MCF 10A (cell line): Measurements from ENCODE around the gene TBX5. TPM values are rescaled to one million over a fixed set of nuclear protein-coding genes. Genes with fewer than 3 reads are reported as not detected.

Source experiments
- BruUV-seq: library from RNA; stranded (reverse); fragments of 400-500 nt; replicated peaks from 2 replicates; lab custom pipeline; 2021; lab: Mats Ljungman, UMichigan
- CTCF ChIA-PET: fragments of 300-600 bp; sonication (Branson Sonifier 250); formaldehyde crosslinking; extraction: SDS; loops from one replicate; lab custom pipeline; 2021; ENCODE audit warnings: antibody characterized with exemption, inconsistent platforms; lab: Yijun Ruan, JAX
- POLR2A ChIA-PET: fragments of 300-600, 350-650 bp; sonication (Branson Sonifier 250); formaldehyde crosslinking; extraction: SDS; loops from one replicate; lab custom pipeline; 2020; ENCODE audit warnings: antibody characterized with exemption, inconsistent platforms; lab: Yijun Ruan, JAX
- DNase-seq: peaks from one replicate; pipeline ENCODE4 v3.0.0-alpha.2; 2018; ENCODE audit not compliant: unreplicated experiment
- H3K27ac Mint-ChIP-seq: one replicate; pipeline ENCODE4 v1.8.0; 2022; ENCODE audit warnings: mild to moderate bottlenecking, low read depth, mixed read lengths; ENCODE audit not compliant: unreplicated experiment
- H3K27me3 Mint-ChIP-seq: one replicate; pipeline ENCODE4 v1.8.0; 2022; ENCODE audit warnings: mixed read lengths; ENCODE audit not compliant: insufficient read depth, unreplicated experiment
- H3K36me3 Mint-ChIP-seq: one replicate; pipeline ENCODE4 v1.8.0; 2022; ENCODE audit warnings: mild to moderate bottlenecking, moderate library complexity, mixed read lengths; ENCODE audit not compliant: insufficient read depth, unreplicated experiment
- H3K4me1 Mint-ChIP-seq: one replicate; pipeline ENCODE4 v1.8.0; 2022; ENCODE audit warnings: mixed read lengths; ENCODE audit not compliant: insufficient read depth, unreplicated experiment
- H3K4me3 Mint-ChIP-seq: one replicate; pipeline ENCODE4 v1.8.0; 2022; ENCODE audit warnings: mild to moderate bottlenecking, moderate library complexity, mixed read lengths; ENCODE audit not compliant: unreplicated experiment
- H3K9me3 Mint-ChIP-seq: one replicate; pipeline ENCODE4 v1.8.0; 2022; ENCODE audit warnings: mixed read lengths; ENCODE audit not compliant: unreplicated experiment
- intact Hi-C: fragments of 100-400 bp; cut with micrococcal nuclease; formaldehyde crosslinking; loops from 2 replicates; pipeline ENCODE4 v1.14.1; 2022
- total RNA-seq: library from RNA; stranded (reverse); gene quantifications from 2 replicates; pipeline ENCODE4 v1.2.3, GENCODE V29; 2022
- TF ChIP-seq, protein P1 (sequence below): fragments of 200-600 bp; IDR thresholded peaks from one replicate; pipeline ENCODE4 v1.8.0; 2022; ENCODE audit warnings: antibody characterized with exemption, mild to moderate bottlenecking; ENCODE audit not compliant: unreplicated experiment

Gene TBX5
- total RNA-seq, 1 experiment from 2014 or later: not detected

DNA sequence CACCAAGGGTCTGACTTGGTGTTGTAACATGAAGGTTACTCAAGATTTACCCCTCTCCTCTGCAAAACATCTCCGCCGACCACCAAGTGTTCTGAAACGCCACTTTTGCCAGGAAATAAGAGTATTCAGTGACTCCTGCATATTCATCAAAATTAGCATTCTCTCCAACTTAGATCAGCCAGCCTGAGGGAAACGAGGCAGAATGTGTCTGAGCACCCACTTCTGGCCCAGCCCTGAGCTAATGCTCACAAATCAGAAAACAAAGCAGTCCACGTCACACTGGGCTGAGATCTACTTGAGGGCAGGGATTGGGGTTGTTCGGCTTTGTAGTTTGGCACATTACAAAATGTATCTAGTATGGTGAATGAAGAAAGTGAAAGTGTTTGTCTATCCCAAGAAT lies 64.3 kb downstream of the TBX5 start:
- intact Hi-C loops: no loop called here
- TF ChIP-seq, protein P1, sequence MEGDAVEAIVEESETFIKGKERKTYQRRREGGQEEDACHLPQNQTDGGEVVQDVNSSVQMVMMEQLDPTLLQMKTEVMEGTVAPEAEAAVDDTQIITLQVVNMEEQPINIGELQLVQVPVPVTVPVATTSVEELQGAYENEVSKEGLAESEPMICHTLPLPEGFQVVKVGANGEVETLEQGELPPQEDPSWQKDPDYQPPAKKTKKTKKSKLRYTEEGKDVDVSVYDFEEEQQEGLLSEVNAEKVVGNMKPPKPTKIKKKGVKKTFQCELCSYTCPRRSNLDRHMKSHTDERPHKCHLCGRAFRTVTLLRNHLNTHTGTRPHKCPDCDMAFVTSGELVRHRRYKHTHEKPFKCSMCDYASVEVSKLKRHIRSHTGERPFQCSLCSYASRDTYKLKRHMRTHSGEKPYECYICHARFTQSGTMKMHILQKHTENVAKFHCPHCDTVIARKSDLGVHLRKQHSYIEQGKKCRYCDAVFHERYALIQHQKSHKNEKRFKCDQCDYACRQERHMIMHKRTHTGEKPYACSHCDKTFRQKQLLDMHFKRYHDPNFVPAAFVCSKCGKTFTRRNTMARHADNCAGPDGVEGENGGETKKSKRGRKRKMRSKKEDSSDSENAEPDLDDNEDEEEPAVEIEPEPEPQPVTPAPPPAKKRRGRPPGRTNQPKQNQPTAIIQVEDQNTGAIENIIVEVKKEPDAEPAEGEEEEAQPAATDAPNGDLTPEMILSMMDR: no peak
- ChIA-PET POLR2A (no interaction called here), CTCF (interaction anchor here (0.7 kb wide), 1 partner anchor 376 kb away, joined by 3 read pairs; the partner anchor contains the start of gene RBM19)
- no peaks in the 10 kb centered on the region for H3K36me3 Mint-ChIP-seq
- no peak overlapping the region for H3K4me3 Mint-ChIP-seq
- BruUV-seq: no TSS peak
- H3K9me3 Mint-ChIP-seq: no peaks in the 10 kb centered on the region
- DNase-seq: no peak
- no peaks in the 10 kb centered on the region for H3K27me3 Mint-ChIP-seq
- H3K4me1 Mint-ChIP-seq: no peaks in the 10 kb centered on the region
- no peak overlapping the region for H3K27ac Mint-ChIP-seq

DNA sequence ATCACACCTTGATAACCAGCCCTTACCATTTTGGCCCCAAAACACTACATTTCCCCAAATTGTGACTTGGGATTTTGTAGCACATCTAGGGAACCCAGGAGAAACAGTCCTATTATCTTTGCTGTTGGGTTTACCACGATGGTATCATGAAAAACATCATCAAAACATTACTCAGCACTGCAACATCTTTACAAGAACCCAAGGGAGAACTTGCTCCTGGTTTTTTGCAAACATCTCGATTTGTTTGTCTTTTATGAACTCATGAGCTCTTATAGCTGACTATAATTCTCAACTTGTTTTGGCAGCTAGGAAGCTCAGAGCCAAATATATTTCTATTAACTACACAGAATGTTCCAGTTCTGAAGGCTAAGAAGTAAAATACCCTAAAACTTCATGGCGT lies 65.7 kb downstream of the TBX5 start:
- Mint-ChIP-seq H3K4me3 (no peak overlapping the region), H3K27me3 (no peaks in the 10 kb centered on the region), H3K4me1 (no peaks in the 10 kb centered on the region), H3K27ac (no peak overlapping the region), H3K9me3 (no peaks in the 10 kb centered on the region), H3K36me3 (no peaks in the 10 kb centered on the region)
- CTCF ChIA-PET: no interaction called here
- no TSS peak for BruUV-seq
- POLR2A ChIA-PET: no interaction called here
- TF ChIP-seq, protein P1: no peak
- no peak for DNase-seq
- intact Hi-C loops: no loop called here

DNA sequence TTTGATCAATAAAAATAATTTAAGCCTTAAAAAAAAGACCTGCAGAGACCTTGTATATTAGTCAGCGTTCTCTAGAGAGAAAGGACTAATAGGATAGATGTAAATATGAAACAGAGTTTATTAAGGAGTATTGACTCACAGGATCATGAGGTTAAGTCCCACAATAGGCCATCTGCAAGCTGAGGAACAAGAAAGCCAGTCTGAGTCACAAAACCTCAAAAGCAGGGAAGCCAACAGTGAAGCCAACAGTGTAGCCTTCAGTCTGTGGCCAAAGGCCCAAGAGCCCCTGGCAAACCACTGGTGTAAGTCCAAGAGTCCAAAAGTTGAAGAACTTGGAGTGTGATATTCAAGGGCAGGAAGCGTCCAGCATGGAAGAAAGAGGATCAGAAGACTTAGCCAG lies 66.3 kb downstream of the TBX5 start:
- BruUV-seq: no TSS peak
- ChIA-PET CTCF (interaction anchor here (0.6 kb wide), 1 partner anchor 428 kb away, joined by 3 read pairs; no protein-coding TSS in a partner anchor), POLR2A (no interaction called here)
- TF ChIP-seq, protein P1: no peak
- Mint-ChIP-seq H3K4me1 (no peaks in the 10 kb centered on the region), H3K9me3 (no peaks in the 10 kb centered on the region), H3K4me3 (no peak overlapping the region), H3K36me3 (no peaks in the 10 kb centered on the region), H3K27me3 (no peaks in the 10 kb centered on the region), H3K27ac (no peak overlapping the region)
- no peak for DNase-seq
- intact Hi-C loops: no loop called here

DNA sequence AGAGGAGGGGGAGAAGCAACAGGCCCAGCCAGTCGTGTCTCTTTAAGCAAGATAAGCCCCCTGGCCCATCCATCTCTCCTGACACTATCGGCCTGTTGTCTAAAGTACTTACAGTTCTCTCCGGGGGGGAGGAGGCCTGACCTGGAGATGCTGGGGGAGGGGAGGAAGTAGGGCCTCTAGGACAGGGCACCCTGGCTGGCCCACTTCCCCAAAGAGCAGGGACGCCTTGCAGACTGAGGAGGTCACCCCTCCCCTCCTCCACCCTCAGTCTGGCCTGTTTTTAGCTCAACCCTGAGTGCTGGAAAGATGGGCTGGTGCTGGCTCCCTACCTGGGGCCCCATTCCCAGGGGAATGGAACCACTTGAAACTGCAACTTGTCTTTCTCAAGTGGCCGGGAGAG lies 70.3 kb downstream of the TBX5 start:
- no TSS peak for BruUV-seq
- intact Hi-C loops: no loop called here
- TF ChIP-seq, protein P1: no peak
- no peaks in the 10 kb centered on the region for H3K36me3 Mint-ChIP-seq
- POLR2A ChIA-PET: no interaction called here
- H3K4me1 Mint-ChIP-seq: no peaks in the 10 kb centered on the region
- H3K4me3 Mint-ChIP-seq: no peak overlapping the region
- H3K27ac Mint-ChIP-seq: no peak overlapping the region
- no peaks in the 10 kb centered on the region for H3K9me3 Mint-ChIP-seq
- no peaks in the 10 kb centered on the region for H3K27me3 Mint-ChIP-seq
- DNase-seq: no peak
- CTCF ChIA-PET: interaction anchor here (0.6 kb wide), 1 partner anchor 1286 kb away, joined by 4 read pairs; no protein-coding TSS in a partner anchor
